Endometrium (tissue), 2 donors: ENCODE results near the gene DUS4L.
"Not testable (repeated sequence)": the region's sequence is repeated elsewhere in the genome, so short reads cannot be mapped to it uniquely, and the experiment has no call there.

Experiments used
- FAIRE-seq: peaks from 2 replicates; lab custom pipeline; 2012; peaks lifted over from hg19 to GRCh38; lab: Jason Lieb, UNC
- donor health status: control.
- donor health status: control.

Gene DUS4L

GRCh38 chr7:107563775-107564552 lies at the start of gene DUS4L, which contains the start of gene COG5:
Gene DUS4L (plus strand): TSS chr7:107563971. CDS start chr7:107567071, 3,100 bp downstream.
Gene COG5 (minus strand): TSS chr7:107563920. CDS start chr7:107563896, 24 bp downstream.
- FAIRE-seq = no peak

- FAIRE-seq = no peak
These were observed 37.1 kb upstream of the DUS4L start for GRCh38 chr7:107526672-107527071.

- FAIRE-seq = no peak
These were observed 36.6 kb upstream of the DUS4L start for GRCh38 chr7:107527196-107527595.

- no peak for FAIRE-seq
These were observed 35.3 kb upstream of the DUS4L start for GRCh38 chr7:107528461-107528860.

GRCh38 chr7:107530751-107531150 lies 33.0 kb upstream of the DUS4L start:
- FAIRE-seq = no peak

GRCh38 chr7:107534139-107534538 lies 29.6 kb upstream of the DUS4L start:
- FAIRE-seq = no peak

- FAIRE-seq = not testable (repeated sequence)
These were observed 26.5 kb upstream of the DUS4L start for GRCh38 chr7:107537228-107537627.

- FAIRE-seq = no peak
These were observed 25.8 kb upstream of the DUS4L start for GRCh38 chr7:107538001-107538400.

- no peak for FAIRE-seq
These were observed 20.3 kb upstream of the DUS4L start for GRCh38 chr7:107543338-107543993.

- FAIRE-seq = no peak
These were observed 18.8 kb upstream of the DUS4L start for GRCh38 chr7:107544848-107545591.

- no peak for FAIRE-seq
These were observed 11.8 kb upstream of the DUS4L start for GRCh38 chr7:107551936-107552335.

- FAIRE-seq = no peak
These were observed 7.9 kb upstream of the DUS4L start for GRCh38 chr7:107555893-107556292.

- FAIRE-seq = no peak
These were observed 3.9 kb upstream of the DUS4L start for GRCh38 chr7:107559864-107560263.

GRCh38 chr7:107560898-107561516 lies 2.8 kb upstream of the DUS4L start:
- no peak for FAIRE-seq

- no peak for FAIRE-seq
These were observed 543 bp upstream of the DUS4L start for GRCh38 chr7:107563081-107563774.

GRCh38 chr7:107564553-107565298 lies 955 bp downstream of the DUS4L start:
- FAIRE-seq = no peak

GRCh38 chr7:107570298-107570697 lies 6.5 kb downstream of the DUS4L start:
- no peak for FAIRE-seq

- FAIRE-seq = no peak
These were observed 9.8 kb downstream of the DUS4L start for GRCh38 chr7:107573537-107573936.

GRCh38 chr7:107579554-107579884 lies 15.7 kb downstream of the DUS4L start:
- FAIRE-seq = no peak

GRCh38 chr7:107579885-107580715 lies 16.3 kb downstream of the DUS4L start, which contains the start of gene BCAP29:
Gene BCAP29 (plus strand): TSS chr7:107580246. CDS start chr7:107580773, 527 bp downstream.
- no peak for FAIRE-seq
